GM10266 (cell line): Measurements from ENCODE around the gene COL13A1.

Experiments
- DNase-seq: peaks from one replicate; pipeline ENCODE4 v3.0.0; 2012; ENCODE audit errors: extremely low spot score
- TF ChIP-seq, protein P1 (sequence below): IDR thresholded peaks from 2 replicates; pipeline ENCODE4 v1.5.1; 2012; ENCODE audit warnings: mild to moderate bottlenecking, low read depth; ENCODE audit not compliant: control insufficient read depth, insufficient read depth; ENCODE audit errors: missing control alignments

Gene COL13A1

DNA sequence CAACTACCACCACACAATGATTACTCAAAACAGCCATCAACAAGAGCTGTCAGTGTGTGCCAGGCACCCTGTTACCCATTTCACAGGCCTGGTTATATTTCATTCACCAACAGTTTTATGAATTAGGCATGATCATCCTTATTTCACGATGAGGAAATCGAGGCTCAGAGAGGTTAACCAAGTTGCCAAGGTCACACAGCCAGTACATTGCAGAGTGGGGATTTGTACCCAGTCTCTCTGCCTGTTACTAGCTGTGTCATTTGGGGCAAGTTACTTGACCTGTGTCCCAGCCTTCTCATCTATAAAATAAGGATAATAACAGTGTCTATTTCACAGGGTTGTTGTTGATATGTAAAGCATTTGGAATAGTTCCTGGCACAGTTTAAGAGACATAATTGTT is 97.2 kb downstream of the COL13A1 start:
- TF ChIP-seq, protein P1, sequence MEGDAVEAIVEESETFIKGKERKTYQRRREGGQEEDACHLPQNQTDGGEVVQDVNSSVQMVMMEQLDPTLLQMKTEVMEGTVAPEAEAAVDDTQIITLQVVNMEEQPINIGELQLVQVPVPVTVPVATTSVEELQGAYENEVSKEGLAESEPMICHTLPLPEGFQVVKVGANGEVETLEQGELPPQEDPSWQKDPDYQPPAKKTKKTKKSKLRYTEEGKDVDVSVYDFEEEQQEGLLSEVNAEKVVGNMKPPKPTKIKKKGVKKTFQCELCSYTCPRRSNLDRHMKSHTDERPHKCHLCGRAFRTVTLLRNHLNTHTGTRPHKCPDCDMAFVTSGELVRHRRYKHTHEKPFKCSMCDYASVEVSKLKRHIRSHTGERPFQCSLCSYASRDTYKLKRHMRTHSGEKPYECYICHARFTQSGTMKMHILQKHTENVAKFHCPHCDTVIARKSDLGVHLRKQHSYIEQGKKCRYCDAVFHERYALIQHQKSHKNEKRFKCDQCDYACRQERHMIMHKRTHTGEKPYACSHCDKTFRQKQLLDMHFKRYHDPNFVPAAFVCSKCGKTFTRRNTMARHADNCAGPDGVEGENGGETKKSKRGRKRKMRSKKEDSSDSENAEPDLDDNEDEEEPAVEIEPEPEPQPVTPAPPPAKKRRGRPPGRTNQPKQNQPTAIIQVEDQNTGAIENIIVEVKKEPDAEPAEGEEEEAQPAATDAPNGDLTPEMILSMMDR, result no peak
- DNase-seq, result no peak

DNA sequence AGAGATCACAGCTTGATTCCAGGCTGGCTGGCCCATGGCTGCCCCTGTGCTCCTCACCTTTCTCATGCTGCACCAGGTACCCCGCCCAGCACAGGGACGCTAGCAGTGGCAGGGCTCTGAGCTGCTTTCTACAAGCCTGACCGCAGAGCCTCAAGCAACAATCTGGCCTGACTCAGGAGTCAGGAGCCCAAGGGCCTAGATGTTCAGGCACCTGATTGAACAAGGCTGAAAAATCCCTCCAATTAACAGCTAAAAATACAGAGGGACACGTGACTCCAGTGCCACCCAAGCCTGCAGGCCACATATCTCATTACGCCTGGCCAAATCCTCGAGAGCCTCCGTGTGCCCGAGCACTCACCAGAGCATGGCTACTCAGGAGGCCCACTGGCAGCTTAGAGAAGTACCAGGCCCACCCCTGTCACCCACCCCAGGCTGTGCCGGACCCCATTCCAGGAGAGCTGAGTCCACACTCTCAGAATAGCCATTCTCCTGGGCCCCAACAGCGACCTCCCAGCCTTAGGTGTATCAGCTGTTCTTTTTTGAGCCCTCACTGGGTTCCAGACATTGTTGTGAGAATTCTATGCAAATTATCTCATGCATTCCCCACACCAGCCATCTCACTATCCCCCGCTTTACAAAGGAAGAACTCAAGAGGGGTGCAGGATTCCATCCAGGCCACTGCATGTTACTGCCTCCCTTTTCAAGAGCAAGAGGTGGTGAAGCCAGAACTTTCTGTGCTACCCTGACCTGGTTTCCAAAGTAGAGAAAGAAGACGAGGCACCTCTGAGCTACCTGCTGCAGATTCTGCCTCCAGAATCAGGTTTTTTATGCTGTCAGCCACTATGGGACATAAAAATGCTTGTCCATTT is 98.3 kb downstream of the COL13A1 start:
- DNase-seq, result no peak
- TF ChIP-seq, protein P1, result no peak

DNA sequence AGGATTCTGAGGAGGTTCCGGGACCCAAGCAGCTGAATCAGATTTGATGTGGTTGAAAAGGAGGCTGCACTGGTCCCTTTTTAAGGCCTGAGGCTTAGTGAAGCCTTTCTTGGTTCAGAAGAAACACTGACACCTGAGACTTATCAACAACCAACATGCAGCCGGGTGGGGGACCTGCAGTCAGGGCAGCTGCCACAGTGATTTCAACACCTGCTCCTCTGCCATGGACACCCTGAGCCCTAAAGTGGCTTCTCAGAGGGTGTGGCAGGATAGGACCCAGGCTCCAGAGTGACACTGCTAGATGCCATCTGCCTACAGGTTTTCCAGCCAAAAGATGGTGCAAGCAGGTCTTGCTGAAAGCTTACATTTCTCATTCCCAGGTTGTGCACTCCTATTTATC is 99.3 kb downstream of the COL13A1 start:
- TF ChIP-seq, protein P1, result no peak
- no peak for DNase-seq

DNA sequence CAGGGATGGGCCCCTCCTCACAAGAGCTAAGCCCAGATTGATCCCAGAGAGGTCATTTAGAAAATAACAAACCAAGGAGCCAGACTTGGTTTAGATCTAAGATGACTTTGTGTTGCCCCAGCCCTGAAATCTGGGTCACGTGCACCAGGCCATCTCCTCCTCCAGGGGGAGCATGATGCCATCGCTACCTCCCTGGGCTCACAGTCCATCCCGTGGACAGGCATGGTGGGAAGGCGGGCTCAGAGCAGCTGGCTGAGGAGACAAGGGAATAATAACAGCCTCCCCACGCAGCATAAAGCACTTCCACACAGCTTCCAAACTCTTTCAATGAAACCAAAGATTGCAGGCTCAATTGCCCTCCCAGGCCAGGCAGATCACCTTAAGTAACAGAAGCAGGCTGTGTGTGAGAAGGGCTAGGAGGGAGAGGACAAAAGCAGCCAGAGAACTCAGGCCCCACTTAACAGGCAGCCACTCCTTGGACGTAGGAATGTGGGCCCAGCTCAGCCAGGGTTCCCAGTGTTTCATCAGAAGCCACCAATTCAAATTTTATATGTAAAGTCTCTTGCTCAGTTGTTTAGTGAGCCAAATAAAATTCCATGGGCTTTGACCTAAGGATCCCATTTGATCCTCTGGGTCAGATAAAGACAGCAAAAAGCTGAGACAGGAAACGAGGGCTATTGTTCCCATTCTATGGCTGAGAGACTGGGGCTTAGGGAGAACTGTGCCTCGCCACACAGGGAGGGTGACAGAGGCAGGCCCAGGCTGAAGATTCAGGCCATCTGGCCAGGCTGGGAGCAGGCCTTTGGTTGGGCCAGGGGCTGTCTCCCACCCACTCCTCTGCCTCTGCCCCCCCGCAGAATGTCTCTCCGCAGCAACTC is 100.2 kb downstream of the COL13A1 start:
- no peak for DNase-seq
- TF ChIP-seq, protein P1, result peak; percentile 14

DNA sequence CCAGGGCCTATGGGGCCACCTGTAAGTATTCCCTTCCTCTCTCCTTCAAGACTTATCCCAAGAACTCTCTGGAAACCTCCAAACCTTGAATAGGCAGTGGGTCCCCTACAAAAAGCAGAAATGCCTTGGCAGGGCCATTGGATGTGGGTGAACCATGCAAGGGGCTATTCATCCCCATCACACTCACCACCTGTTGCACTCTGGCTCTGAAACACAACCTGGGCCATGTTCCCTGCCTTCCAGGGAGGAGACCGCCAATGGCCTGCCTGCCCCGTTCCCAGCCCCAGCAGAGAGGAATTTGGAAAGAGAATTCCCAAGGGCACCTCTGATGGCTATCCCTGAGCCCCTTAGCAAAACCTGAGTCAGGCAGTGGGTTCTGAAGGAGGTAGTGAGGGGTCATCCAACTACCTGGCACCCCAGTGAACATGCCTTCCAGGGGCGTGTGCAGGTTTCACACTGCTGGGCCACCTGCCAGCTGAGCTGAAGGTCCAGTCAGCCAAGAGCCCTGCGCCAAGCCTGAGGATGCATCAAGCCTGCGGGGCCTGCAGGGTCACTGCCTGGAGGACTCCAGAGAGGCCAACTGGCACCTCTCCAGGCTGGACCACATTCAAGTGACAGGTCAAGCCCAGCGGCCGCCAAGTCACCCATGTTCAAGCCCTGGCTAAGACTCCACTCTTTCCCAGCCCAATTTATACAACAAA is 101.3 kb downstream of the COL13A1 start:
- TF ChIP-seq, protein P1, result no peak
- no peak for DNase-seq

DNA sequence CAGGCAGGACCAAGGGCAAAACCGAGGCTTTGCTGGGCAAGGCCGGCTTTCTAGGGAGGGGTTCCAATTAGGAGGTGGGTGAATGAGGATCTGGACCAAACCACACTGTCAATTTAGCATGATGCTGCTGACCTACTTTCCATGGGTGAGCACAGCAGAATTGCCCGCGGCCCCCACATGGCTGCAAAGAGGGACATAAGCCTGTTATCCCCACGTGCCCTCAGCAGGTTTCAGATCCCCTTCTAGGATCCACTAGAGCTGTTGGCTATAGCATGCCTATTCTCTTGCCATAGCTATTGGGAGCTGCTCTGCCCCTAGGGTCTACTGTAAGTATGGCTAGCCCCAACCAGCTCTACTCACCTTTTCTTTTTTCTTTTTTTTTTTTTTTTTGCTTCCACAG is 102.8 kb downstream of the COL13A1 start:
- DNase-seq, result no peak
- TF ChIP-seq, protein P1, result no peak
